HepG2 (cell line): Measurements from ENCODE around the gene XPO5. TPM values are rescaled to one million over a fixed set of nuclear protein-coding genes. Genes with fewer than 3 reads are reported as not detected.

Experiments used
- CTCF ChIP-seq: sonication (generic); formaldehyde crosslinking; IDR thresholded peaks from 2 replicates; pipeline ENCODE4 v1.5.0; 2020; ENCODE audit warnings: mild to moderate bottlenecking, missing genetic modification reagents, moderate library complexity
- ETV5 ChIP-seq: IDR thresholded peaks from 2 replicates; pipeline ENCODE4 v1.6.1; 2018; ENCODE audit warnings: missing biosample characterization, missing genetic modification reagents, inconsistent platforms, borderline replicate concordance
- HDAC1 ChIP-seq: sonication (generic); formaldehyde crosslinking; IDR thresholded peaks from 2 replicates; pipeline ENCODE4 v1.5.1; 2020; ENCODE audit warnings: mild to moderate bottlenecking, missing genetic modification reagents
- PCBP2 ChIP-seq: fragments of 200-400 bp; formaldehyde crosslinking; optimal IDR thresholded peaks from 2 replicates; pipeline ENCODE3; 2018; ENCODE audit warnings: low read length, low read depth; ENCODE audit not compliant: poor library complexity, severe bottlenecking
- TAF15 ChIP-seq: fragments of 200-400 bp; formaldehyde crosslinking; IDR thresholded peaks from one replicate; pipeline ENCODE4 v1.6.1; 2018; ENCODE audit warnings: mild to moderate bottlenecking, low read depth, low read length; ENCODE audit not compliant: poor library complexity, severe bottlenecking
- TRIM24 ChIP-seq: sonication (generic); formaldehyde crosslinking; IDR thresholded peaks from 2 replicates; pipeline ENCODE4 v1.8.0; 2022; ENCODE audit warnings: mild to moderate bottlenecking, missing genetic modification reagents
- XRCC5 ChIP-seq: fragments of 200-400 bp; formaldehyde crosslinking; optimal IDR thresholded peaks from 2 replicates; pipeline ENCODE3; 2017; ENCODE audit warnings: mild to moderate bottlenecking, low read length
- ZBTB10 ChIP-seq: sonication (generic); formaldehyde crosslinking; IDR thresholded peaks from 2 replicates; pipeline ENCODE4 v1.4.0; 2020; ENCODE audit warnings: missing genetic modification reagents, borderline replicate concordance
- ZBTB14 ChIP-seq: sonication (generic); formaldehyde crosslinking; IDR thresholded peaks from 2 replicates; pipeline ENCODE4 v1.4.0; 2020; ENCODE audit warnings: missing genetic modification reagents
- ZNF296 ChIP-seq: sonication (generic); formaldehyde crosslinking; conservative IDR thresholded peaks from 2 replicates; pipeline ENCODE4 v1.5.0; 2020; ENCODE audit warnings: mild to moderate bottlenecking, missing genetic modification reagents
- ZNF326 ChIP-seq: sonication (generic); formaldehyde crosslinking; IDR thresholded peaks from 2 replicates; pipeline ENCODE4 v1.4.0; 2020; ENCODE audit warnings: missing genetic modification reagents, borderline replicate concordance
- ZNF337 ChIP-seq: sonication (generic); formaldehyde crosslinking; IDR thresholded peaks from 2 replicates; pipeline ENCODE4 v1.5.1; 2020; ENCODE audit warnings: missing genetic modification reagents, low read depth, mild to moderate bottlenecking, borderline replicate concordance
- ZNF556 ChIP-seq: sonication (generic); formaldehyde crosslinking; IDR thresholded peaks from 2 replicates; pipeline ENCODE4 v1.4.0; 2020; ENCODE audit warnings: mild to moderate bottlenecking, missing genetic modification reagents, borderline replicate concordance
- ZNF768 ChIP-seq: sonication (generic); formaldehyde crosslinking; IDR thresholded peaks from 2 replicates; pipeline ENCODE4 v1.4.0; 2020; ENCODE audit warnings: missing genetic modification reagents
- ZNF792 ChIP-seq: IDR thresholded peaks from 2 replicates; pipeline ENCODE4 v1.6.1; 2016
- polyA plus RNA-seq, 8 experiments: library from polyadenylated mRNA; depleted of rRNA in 3 of 8; stranded (reverse) in 7 of 8; unstranded in 1 of 8; fragments of >200 nt; fragmentation: Illumina TruSeq in 4 of 8; extraction: Trizol in 4 of 8; gene quantifications; 2 replicates each; pipeline versions ENCODE4 v1.2.1 to v1.2.3, GENCODE V29; 2011 to 2016; ENCODE audit warnings: low read depth in 4 of 8, missing spikeins in 1 of 8, mixed read lengths in 1 of 8; ENCODE audit not compliant: insufficient read depth in 1 of 8
- total RNA-seq, 5 experiments: library from RNA; depleted of rRNA; stranded (reverse); fragments of >200 nt; fragmentation: Illumina TruSeq; extraction: Trizol; gene quantifications; 2 replicates each; pipeline ENCODE4 v1.2.3, GENCODE V29; 2016; ENCODE audit warnings: low read depth in 1 of 5
- TF ChIP-seq, protein P1 (sequence below): IDR thresholded peaks from 2 replicates; pipeline ENCODE4 v1.4.0; 2020; ENCODE audit warnings: mild to moderate bottlenecking, missing genetic modification reagents

The XPO5 gene
- total and polyA plus RNA-seq, 2 of the 13 experiments (the other 11 are each of a cell fraction or from before 2014, with no cell fraction given), result 52.2 to 68.0 TPM

DNA sequence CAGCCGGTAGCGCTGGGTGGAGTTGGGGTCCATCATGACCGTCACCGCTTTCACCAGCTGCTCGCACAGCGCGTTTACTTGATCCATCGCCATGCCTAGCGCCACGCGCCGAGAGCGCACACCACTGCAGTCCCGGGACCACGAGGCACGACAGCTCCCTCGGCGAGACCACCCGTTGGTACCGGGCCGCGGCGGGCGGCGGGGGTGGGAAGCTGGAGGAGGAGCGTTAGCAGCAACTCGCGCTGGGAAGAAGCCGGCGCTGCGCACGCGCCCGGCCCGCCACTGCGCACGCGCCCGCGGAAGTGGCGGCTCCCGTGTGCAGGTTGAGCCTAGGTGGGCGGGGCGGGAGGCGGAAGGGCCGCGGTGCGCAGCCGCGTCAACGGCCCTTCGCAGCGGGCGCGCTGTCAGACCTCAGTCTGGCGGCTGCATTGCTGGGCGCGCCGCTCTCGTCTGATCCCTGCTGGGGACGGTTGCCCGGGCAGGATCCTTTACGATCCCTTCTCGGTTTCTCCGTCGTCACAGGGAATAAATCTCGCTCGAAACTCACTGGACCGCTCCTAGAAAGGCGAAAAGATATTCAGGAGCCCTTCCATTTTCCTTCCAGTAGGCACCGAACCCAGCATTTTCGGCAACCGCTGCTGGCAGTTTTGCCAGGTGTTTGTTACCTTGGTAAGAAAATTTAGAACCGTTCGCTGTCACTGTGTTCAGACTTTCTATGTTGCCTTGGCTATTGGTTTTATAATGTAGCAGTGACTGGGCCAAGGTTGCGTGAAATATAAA is at the start of gene XPO5, which contains the start of gene POLH (continued):
- TF ChIP-seq ZBTB14 (CRISPR knock-in tag), result peak; percentile 84
- TF ChIP-seq PCBP2, result no peak
- TF ChIP-seq ZNF296 (CRISPR knock-in tag), result 0 out of 2 replicates have a peak, but pooled peaks have one; percentile 8
- TF ChIP-seq ZBTB10, result peak; percentile 55; the same call in 1 of the 2 replicates
- TF ChIP-seq CTCF (CRISPR knock-in tag), result peak; percentile 38; the same call in 1 of the 2 replicates
- TF ChIP-seq ZNF326 (CRISPR knock-in tag), result no peak
- TF ChIP-seq ZNF792 (CRISPR knock-in tag), result peak; percentile 84
- TF ChIP-seq, protein P1, sequence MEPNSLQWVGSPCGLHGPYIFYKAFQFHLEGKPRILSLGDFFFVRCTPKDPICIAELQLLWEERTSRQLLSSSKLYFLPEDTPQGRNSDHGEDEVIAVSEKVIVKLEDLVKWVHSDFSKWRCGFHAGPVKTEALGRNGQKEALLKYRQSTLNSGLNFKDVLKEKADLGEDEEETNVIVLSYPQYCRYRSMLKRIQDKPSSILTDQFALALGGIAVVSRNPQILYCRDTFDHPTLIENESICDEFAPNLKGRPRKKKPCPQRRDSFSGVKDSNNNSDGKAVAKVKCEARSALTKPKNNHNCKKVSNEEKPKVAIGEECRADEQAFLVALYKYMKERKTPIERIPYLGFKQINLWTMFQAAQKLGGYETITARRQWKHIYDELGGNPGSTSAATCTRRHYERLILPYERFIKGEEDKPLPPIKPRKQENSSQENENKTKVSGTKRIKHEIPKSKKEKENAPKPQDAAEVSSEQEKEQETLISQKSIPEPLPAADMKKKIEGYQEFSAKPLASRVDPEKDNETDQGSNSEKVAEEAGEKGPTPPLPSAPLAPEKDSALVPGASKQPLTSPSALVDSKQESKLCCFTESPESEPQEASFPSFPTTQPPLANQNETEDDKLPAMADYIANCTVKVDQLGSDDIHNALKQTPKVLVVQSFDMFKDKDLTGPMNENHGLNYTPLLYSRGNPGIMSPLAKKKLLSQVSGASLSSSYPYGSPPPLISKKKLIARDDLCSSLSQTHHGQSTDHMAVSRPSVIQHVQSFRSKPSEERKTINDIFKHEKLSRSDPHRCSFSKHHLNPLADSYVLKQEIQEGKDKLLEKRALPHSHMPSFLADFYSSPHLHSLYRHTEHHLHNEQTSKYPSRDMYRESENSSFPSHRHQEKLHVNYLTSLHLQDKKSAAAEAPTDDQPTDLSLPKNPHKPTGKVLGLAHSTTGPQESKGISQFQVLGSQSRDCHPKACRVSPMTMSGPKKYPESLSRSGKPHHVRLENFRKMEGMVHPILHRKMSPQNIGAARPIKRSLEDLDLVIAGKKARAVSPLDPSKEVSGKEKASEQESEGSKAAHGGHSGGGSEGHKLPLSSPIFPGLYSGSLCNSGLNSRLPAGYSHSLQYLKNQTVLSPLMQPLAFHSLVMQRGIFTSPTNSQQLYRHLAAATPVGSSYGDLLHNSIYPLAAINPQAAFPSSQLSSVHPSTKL (CRISPR knock-in tag), result 0 out of 2 replicates have a peak, but pooled peaks have one; percentile 27
- peak; percentile 89 for TF ChIP-seq ZNF556
- no peak for TF ChIP-seq TAF15
- TF ChIP-seq TRIM24 (CRISPR knock-in tag), result no peak
- peak; percentile 87 for TF ChIP-seq XRCC5
- TF ChIP-seq ZNF768 (CRISPR knock-in tag), result peak; percentile 79; the same call in 1 of the 2 replicates
- TF ChIP-seq HDAC1 (CRISPR knock-in tag), result peak; percentile 91
- peak; percentile 61 for TF ChIP-seq ETV5 (CRISPR knock-in tag)
- TF ChIP-seq ZNF337 (CRISPR knock-in tag), result 0 out of 2 replicates have a peak, but pooled peaks have one; percentile 26
